Neuronal stem cell (in vitro differentiated cells): Measurements from ENCODE around the gene LDB3.

Experiments used
- DNase-seq: peaks from one replicate; pipeline ENCODE4 v3.0.0-alpha.2; 2013; ENCODE audit warnings: low spot score
- H2AFZ ChIP-seq: one replicate; pipeline ENCODE4 v1.6.1; 2013; ENCODE audit warnings: mild to moderate bottlenecking, low read length, inconsistent platforms
- H2AK5ac ChIP-seq: 2 replicates; pipeline ENCODE4 v1.6.1; 2013; ENCODE audit warnings: low read depth, mild to moderate bottlenecking, inconsistent platforms, low read length, moderate library complexity, mixed read lengths
- H2BK120ac ChIP-seq: 2 replicates; pipeline ENCODE4 v1.6.1; 2013; ENCODE audit warnings: low read depth, mild to moderate bottlenecking, inconsistent platforms, low read length, moderate library complexity, mixed read lengths
- H2BK12ac ChIP-seq: one replicate; pipeline ENCODE4 v1.6.1; 2013; ENCODE audit warnings: low read length, inconsistent platforms
- H2BK15ac ChIP-seq: 2 replicates; pipeline ENCODE4 v1.6.1; 2013; ENCODE audit warnings: mild to moderate bottlenecking, low read length, inconsistent platforms, mixed read lengths
- H2BK5ac ChIP-seq: one replicate; pipeline ENCODE4 v1.6.1; 2013; ENCODE audit warnings: inconsistent platforms, mild to moderate bottlenecking, low read length, moderate library complexity
- H3K14ac ChIP-seq: one replicate; pipeline ENCODE4 v1.6.1; 2013; ENCODE audit warnings: low read length, inconsistent platforms
- H3K18ac ChIP-seq: 2 replicates; pipeline ENCODE4 v1.6.1; 2013; ENCODE audit warnings: low read length, inconsistent platforms
- H3K23ac ChIP-seq: 2 replicates; pipeline ENCODE4 v1.6.1; 2013; ENCODE audit warnings: low read depth, mild to moderate bottlenecking, mixed read lengths, low read length, inconsistent platforms; ENCODE audit not compliant: poor library complexity
- H3K27ac ChIP-seq: replicated peaks from 3 replicates; pipeline ENCODE4 v1.5.1; 2013; ENCODE audit warnings: low read length, inconsistent platforms
- H3K27me3 ChIP-seq, 3 experiments: 2 replicates each; pipeline ENCODE4 v1.6.1; 2013; ENCODE audit warnings: low read length in 3 of 3, mild to moderate bottlenecking in 2 of 3, inconsistent platforms in 1 of 3, low read depth in 1 of 3, mixed read lengths in 1 of 3, moderate library complexity in 1 of 3; ENCODE audit not compliant: control insufficient read depth in 3 of 3, insufficient read depth in 3 of 3
- H3K36me3 ChIP-seq, 2 donors: replicated peaks in 1 of 2; 2 replicates each; pipeline ENCODE4 v1.6.1; 2013; ENCODE audit warnings: low read length in 2 of 2; ENCODE audit not compliant: control insufficient read depth in 2 of 2, insufficient read depth in 2 of 2
- H3K4ac ChIP-seq: 2 replicates; pipeline ENCODE4 v1.6.1; 2013; ENCODE audit warnings: inconsistent platforms, mild to moderate bottlenecking, low read length, moderate library complexity
- H3K4me1 ChIP-seq, 2 donors: 1 replicate in 1 of 2; 2 replicates in 1 of 2; pipeline ENCODE4 v1.6.1; 2013; ENCODE audit warnings: low read length in 2 of 2, low read depth in 1 of 2; ENCODE audit not compliant: control insufficient read depth in 2 of 2, insufficient read depth in 1 of 2
- H3K4me2 ChIP-seq: one replicate; pipeline ENCODE4 v1.6.1; 2013; ENCODE audit warnings: mild to moderate bottlenecking, low read length, inconsistent platforms; ENCODE audit not compliant: insufficient read depth, poor library complexity, severe bottlenecking
- H3K4me3 ChIP-seq, 2 donors: 2 replicates each; pipeline ENCODE4 v1.5.1; 2013; ENCODE audit warnings: low read length in 2 of 2, mild to moderate bottlenecking in 2 of 2, inconsistent platforms in 1 of 2, moderate library complexity in 1 of 2
- H3K79me1 ChIP-seq: one replicate; pipeline ENCODE4 v1.6.1; 2013; ENCODE audit warnings: low read depth, mild to moderate bottlenecking, inconsistent platforms, low read length, moderate library complexity
- H3K9ac ChIP-seq: one replicate; pipeline ENCODE4 v1.6.1; 2013; ENCODE audit warnings: mild to moderate bottlenecking, low read depth, low read length, inconsistent platforms; ENCODE audit not compliant: poor library complexity
- H3K9me3 ChIP-seq, 2 donors: replicated peaks in 1 of 2; 2 replicates each; pipeline versions ENCODE3 to v1.6.1; 2013; ENCODE audit warnings: low read length in 2 of 2, mild to moderate bottlenecking in 2 of 2, inconsistent platforms in 1 of 2, low read depth in 1 of 2, mixed read lengths in 1 of 2, moderate library complexity in 1 of 2; ENCODE audit not compliant: control insufficient read depth in 2 of 2, insufficient read depth in 1 of 2
- H4K8ac ChIP-seq: one replicate; pipeline ENCODE4 v1.6.1; 2013; ENCODE audit warnings: low read depth, mild to moderate bottlenecking, inconsistent platforms, low read length, moderate library complexity
- H4K91ac ChIP-seq: one replicate; pipeline ENCODE4 v1.6.1; 2013; ENCODE audit warnings: low read length, low read depth, mild to moderate bottlenecking, inconsistent platforms; ENCODE audit not compliant: poor library complexity
- WGBS, 2 donors: extraction: QIAGEN DNeasy Blood & Tissue Kit; methylation state at CpG; one replicate each; pipeline ENCODE4 v1.1.7; 2013; ENCODE audit warnings: missing lambda C conversion rate in 2 of 2, mixed read lengths in 1 of 2; ENCODE audit not compliant: insufficient read length in 2 of 2, insufficient replicate concordance in 1 of 2; ENCODE audit errors: extremely low coverage in 2 of 2; 5-methylcytosine and 5-hydroxymethylcytosine counted together

The LDB3 gene

DNA sequence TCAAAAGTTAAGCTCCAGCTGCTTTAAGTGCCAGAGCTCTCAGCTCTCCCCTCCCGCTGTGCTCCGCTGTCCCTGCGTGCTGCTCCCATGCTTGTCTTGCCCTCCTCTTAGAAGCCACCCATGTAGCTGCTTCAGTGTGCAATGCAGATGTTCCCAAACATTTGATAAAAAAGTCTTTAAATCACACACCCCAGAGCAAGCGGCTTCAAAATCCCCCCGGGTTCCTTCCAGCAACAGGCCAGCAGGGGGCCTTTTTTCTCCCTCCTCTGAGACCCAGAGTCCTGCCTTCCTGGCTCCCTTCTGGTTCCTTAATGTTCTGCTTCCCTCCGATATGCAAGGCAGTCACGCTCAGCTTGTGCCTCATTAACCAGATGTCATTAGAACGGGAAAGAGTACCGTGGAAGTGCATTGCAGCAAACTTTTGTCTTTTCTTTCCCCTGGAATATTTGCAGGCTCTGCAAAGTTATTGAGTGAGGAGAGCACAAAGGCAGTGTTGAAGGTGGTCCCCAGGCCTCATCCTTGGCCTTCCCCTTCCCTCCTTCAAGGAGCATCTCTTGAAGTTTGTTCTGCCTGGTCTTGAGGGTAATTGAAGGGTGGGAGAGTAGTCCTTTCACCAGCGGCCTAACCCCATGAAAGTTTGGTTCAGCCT lies 25.5 kb downstream of the LDB3 start:
- no peak overlapping the region for H3K4ac ChIP-seq

DNA sequence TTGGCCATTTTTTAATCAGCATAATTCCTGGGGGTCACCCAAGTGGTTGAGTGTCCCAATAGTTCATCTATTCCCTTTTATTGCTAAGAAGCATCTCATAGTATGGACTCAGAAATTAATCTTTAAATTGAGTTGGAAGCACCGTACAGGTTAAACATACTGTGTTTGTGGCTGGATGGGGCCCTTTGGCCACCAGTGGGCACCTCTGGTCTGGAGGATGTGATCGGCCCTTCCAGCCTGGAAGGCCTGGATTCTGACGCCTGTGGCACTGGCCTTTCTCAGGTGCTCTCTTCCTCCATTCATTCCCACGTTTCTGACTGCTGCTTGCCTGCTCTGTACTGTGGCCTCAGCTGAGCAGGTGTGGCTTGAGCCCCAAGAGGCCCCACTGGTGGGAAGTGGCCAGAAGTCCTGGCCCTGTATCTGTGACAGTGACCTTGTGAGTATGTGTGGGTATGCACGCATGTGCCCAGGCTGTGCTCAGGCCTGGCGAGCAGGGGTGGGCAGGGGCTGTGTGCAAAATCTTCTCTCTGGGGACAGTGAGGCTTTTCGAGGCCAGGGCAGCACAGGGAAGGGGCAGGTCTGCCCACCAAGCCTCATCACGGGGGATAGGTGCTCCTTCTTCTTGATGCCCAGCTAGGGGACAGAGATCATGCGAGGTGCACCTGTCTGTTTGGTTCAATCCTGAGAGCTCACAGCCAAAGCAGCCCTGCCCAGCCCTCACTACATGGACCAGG lies 30.1 kb downstream of the LDB3 start:
- Histone ChIP-seq H2AK5ac (peak overlapping the region; percentile 59), H2BK5ac (no peak overlapping the region), H2BK12ac (no peak overlapping the region), H3K14ac (no peak overlapping the region), H3K4me2 (no peak overlapping the region), H3K18ac (peak overlapping the region; percentile 46), H3K36me3 (no peaks in the 10 kb centered on the region), H3K79me1 (no peaks in the 10 kb centered on the region), H3K4me3 (no peak overlapping the region), H3K4me1 (peaks cover 3% of the 10 kb centered on the region in 2 donors), H3K4ac (no peak overlapping the region), H3K27ac (no peak overlapping the region), H2AFZ (no peak overlapping the region), H4K91ac (no peak overlapping the region), H4K8ac (no peak overlapping the region), H3K9ac (peak overlapping the region; percentile 57), H2BK15ac (no peak overlapping the region), H3K23ac (no peak overlapping the region), H3K9me3 (peaks cover 0 to 3% of the 10 kb centered on the region in 2 donors), H2BK120ac (no peak overlapping the region), H3K27me3 (peaks cover 0 to 28% (median 0%) of the 10 kb centered on the region in 3 experiments)
- DNase-seq, result no peak
- WGBS, 2 donors, result no CpG with 5 or more reads among the region's 9 CpGs

More for the DNA sequence above, 25.5 kb downstream of the LDB3 start:
- no peak overlapping the region for H2BK15ac ChIP-seq
- peak overlapping the region; percentile 15 for H2AK5ac ChIP-seq
- H4K8ac ChIP-seq, result no peak overlapping the region
- no peak overlapping the region for H3K27ac ChIP-seq
- H3K27me3 ChIP-seq, result peaks cover 0 to 32% (median 0%) of the 10 kb centered on the region in 3 experiments
- no peak overlapping the region for H3K23ac ChIP-seq
- H3K18ac ChIP-seq, result no peak overlapping the region
- no peak overlapping the region for H3K4me3 ChIP-seq
- no peak overlapping the region for H2BK12ac ChIP-seq
- no peak overlapping the region for H2BK5ac ChIP-seq
- no peaks in the 10 kb centered on the region for H3K36me3 ChIP-seq
- H3K14ac ChIP-seq, result no peak overlapping the region
- H3K9me3 ChIP-seq, result no peaks in the 10 kb centered on the region
- no peak overlapping the region for H3K4me2 ChIP-seq
- WGBS, 2 donors, result no CpG with 5 or more reads among the region's 10 CpGs
- peak overlapping the region; percentile 26 for H2AFZ ChIP-seq
- no peaks in the 10 kb centered on the region for H3K79me1 ChIP-seq
- no peak overlapping the region for H2BK120ac ChIP-seq
- H3K4me1 ChIP-seq, result peaks cover 3 to 5% of the 10 kb centered on the region in 2 donors
- DNase-seq, result no peak
- H4K91ac ChIP-seq, result no peak overlapping the region
- H3K9ac ChIP-seq, result no peak overlapping the region

DNA sequence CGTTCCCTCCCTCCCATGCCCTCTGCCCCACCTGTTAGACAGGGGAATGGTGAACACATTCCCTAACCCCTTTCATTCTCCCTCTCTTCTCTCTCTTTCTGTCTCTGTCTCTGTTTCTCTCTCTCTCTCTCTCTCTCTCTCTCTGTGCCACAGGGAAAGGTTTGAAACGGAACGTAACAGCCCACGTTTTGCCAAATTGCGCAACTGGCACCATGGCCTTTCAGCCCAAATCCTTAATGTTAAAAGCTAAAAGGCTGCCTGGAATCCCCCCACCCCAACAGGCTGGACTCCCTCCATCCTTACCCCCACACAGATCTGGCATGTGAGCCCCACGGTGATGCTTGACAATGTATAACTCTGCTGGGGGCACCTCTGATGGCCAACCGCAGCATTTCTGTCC lies 30.8 kb downstream of the LDB3 start:
- no CpG with 5 or more reads among the region's 7 CpGs for WGBS, 2 donors

DNA sequence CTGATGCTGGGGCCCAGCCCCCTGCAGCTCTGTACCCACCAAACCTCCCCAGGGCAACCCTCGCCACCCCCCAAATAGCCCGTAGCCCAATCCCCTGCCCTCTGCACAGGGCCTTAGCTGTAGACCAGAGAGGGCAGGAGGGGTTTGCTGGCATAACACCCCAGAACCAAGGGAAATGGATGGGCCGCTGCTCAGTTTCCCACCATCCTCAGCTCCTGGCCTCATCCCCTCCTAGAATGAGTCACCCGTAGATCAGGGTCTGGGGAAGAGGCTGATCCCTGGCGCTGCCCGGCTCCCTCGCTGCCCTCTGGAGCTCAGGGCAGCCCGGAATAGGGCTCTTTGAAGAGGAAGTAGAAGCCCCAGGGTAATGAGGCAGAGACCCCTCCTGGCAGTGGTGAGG lies 31.2 kb downstream of the LDB3 start:
- Histone ChIP-seq H3K4me2 (no peak overlapping the region), H3K27ac (no peak overlapping the region), H2BK15ac (no peak overlapping the region), H3K79me1 (no peaks in the 10 kb centered on the region), H2BK5ac (no peak overlapping the region), H3K9ac (no peak overlapping the region), H2AK5ac (peak overlapping the region; percentile 10), H3K9me3 (peaks cover 0 to 3% of the 10 kb centered on the region in 2 donors), H3K36me3 (no peaks in the 10 kb centered on the region), H2BK12ac (no peak overlapping the region), H3K14ac (no peak overlapping the region), H3K4me3 (no peak overlapping the region), H3K18ac (no peak overlapping the region), H3K27me3 (peaks cover 0 to 23% (median 0%) of the 10 kb centered on the region in 3 experiments), H4K8ac (no peak overlapping the region), H3K4ac (no peak overlapping the region), H3K23ac (no peak overlapping the region), H3K4me1 (no peaks in the 10 kb centered on the region), H2BK120ac (no peak overlapping the region), H4K91ac (no peak overlapping the region), H2AFZ (no peak overlapping the region)
- DNase-seq, result no peak
- WGBS, 2 donors, result no CpG with 5 or more reads among the region's 8 CpGs

More for the DNA sequence above, 30.8 kb downstream of the LDB3 start:
- no peak overlapping the region for H2AFZ ChIP-seq
- H2BK15ac ChIP-seq, result no peak overlapping the region
- peaks cover 0 to 26% (median 0%) of the 10 kb centered on the region in 3 experiments for H3K27me3 ChIP-seq
- H3K4me3 ChIP-seq, result no peak overlapping the region
- no peaks in the 10 kb centered on the region for H3K79me1 ChIP-seq
- peaks cover 0 to 3% of the 10 kb centered on the region in 2 donors for H3K9me3 ChIP-seq
- no peaks in the 10 kb centered on the region for H3K36me3 ChIP-seq
- H3K18ac ChIP-seq, result no peak overlapping the region
- H4K91ac ChIP-seq, result no peak overlapping the region
- H3K4me1 ChIP-seq, result no peaks in the 10 kb centered on the region
- H3K4ac ChIP-seq, result no peak overlapping the region
- no peak overlapping the region for H3K27ac ChIP-seq
- no peak overlapping the region for H2BK5ac ChIP-seq
- no peak for DNase-seq
- peak overlapping the region; percentile 59 for H2AK5ac ChIP-seq
- H2BK120ac ChIP-seq, result no peak overlapping the region
- no peak overlapping the region for H3K23ac ChIP-seq
- H4K8ac ChIP-seq, result no peak overlapping the region
- H2BK12ac ChIP-seq, result no peak overlapping the region
- no peak overlapping the region for H3K9ac ChIP-seq
- H3K14ac ChIP-seq, result no peak overlapping the region
- no peak overlapping the region for H3K4me2 ChIP-seq
